Measurements from ENCODE around the gene SUGCT.

The SUGCT gene

DNA sequence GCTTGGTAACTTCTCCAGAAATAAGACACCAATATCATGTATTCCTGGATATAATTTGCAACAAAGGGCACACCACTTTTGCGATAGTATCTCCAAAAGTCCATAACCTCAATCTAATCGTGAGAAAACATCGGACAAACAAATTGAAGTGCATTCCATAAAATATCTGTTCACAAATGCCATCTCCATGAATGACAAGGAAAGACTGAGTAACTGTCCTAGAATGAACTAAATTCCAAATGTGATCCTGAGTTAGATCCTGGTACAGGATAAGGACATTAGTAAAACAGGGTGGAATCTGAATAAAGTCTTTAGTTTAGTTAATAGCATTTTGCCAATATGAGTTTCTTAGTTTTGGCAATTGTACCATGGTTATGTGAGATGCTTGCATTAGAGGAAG, 384.2 kb downstream of the SUGCT start:
- no peak overlapping the region for H3K27ac ChIP-seq
- TF ChIP-seq ZFX (IDR thresholded peaks at IDR 0.05), result no peak
- TF ChIP-seq, protein P1, sequence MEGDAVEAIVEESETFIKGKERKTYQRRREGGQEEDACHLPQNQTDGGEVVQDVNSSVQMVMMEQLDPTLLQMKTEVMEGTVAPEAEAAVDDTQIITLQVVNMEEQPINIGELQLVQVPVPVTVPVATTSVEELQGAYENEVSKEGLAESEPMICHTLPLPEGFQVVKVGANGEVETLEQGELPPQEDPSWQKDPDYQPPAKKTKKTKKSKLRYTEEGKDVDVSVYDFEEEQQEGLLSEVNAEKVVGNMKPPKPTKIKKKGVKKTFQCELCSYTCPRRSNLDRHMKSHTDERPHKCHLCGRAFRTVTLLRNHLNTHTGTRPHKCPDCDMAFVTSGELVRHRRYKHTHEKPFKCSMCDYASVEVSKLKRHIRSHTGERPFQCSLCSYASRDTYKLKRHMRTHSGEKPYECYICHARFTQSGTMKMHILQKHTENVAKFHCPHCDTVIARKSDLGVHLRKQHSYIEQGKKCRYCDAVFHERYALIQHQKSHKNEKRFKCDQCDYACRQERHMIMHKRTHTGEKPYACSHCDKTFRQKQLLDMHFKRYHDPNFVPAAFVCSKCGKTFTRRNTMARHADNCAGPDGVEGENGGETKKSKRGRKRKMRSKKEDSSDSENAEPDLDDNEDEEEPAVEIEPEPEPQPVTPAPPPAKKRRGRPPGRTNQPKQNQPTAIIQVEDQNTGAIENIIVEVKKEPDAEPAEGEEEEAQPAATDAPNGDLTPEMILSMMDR (conservative IDR thresholded peaks at IDR 0.05), result no peak

DNA sequence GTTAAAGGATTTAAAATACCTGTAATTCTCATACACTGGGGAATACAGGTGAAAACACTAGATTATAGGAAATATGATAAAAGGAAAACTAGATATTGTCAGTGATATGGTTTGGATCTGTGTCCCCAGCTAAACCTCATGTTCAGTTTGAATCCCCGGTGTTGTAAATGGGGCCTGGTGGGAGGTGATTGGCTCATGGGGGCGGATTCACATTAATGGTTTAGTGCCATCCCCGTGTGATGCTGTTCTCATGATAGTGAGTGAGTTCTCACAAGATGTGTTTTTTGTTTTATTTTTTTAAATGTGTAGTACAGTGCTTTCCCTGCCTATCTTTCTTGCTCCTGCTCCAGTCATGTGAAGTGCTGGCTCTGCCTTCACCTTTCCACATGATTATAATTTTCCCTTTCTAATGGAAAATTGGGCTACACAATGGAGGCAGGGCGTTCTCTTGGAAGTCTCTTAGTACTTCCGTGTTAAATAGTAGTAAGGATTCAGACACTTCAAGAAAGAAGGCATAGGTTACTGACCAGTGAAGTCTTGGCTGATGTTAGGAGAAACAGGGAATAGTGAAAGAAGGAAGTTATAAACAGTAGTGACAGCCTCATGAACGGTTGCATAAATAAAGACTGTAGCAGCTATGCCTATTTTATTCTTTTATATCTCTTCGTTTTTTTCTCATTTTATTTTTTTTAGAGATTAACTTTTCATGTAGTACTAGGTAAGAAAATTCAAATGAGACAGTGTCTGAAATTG, 386.4 kb downstream of the SUGCT start:
- TF ChIP-seq, protein P1 (conservative IDR thresholded peaks at IDR 0.05), result no peak
- no peak for TF ChIP-seq ZFX (IDR thresholded peaks at IDR 0.05)
- no peak overlapping the region for H3K27ac ChIP-seq

DNA sequence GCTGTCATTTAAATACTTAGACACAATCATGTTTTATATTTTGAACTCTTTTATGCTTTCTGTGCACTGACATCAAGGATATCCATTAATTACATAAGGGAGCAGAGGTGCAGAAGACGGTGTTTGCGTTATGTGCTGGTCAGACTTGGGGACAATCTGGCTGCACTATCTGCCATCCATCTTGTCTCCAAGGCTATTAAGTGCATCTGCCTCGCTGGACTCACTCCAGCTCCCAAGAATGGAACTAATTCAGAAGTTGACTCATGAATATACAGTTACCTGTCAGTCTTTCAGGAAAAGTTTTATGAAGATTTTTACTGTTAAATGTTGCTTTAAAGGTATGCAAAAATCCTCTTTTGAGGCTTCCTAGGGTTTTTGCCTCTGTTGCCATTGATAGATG, 391.0 kb downstream of the SUGCT start:
- TF ChIP-seq ZFX (IDR thresholded peaks at IDR 0.05), result no peak
- TF ChIP-seq, protein P1 (conservative IDR thresholded peaks at IDR 0.05), result no peak
- no peak overlapping the region for H3K27ac ChIP-seq

DNA sequence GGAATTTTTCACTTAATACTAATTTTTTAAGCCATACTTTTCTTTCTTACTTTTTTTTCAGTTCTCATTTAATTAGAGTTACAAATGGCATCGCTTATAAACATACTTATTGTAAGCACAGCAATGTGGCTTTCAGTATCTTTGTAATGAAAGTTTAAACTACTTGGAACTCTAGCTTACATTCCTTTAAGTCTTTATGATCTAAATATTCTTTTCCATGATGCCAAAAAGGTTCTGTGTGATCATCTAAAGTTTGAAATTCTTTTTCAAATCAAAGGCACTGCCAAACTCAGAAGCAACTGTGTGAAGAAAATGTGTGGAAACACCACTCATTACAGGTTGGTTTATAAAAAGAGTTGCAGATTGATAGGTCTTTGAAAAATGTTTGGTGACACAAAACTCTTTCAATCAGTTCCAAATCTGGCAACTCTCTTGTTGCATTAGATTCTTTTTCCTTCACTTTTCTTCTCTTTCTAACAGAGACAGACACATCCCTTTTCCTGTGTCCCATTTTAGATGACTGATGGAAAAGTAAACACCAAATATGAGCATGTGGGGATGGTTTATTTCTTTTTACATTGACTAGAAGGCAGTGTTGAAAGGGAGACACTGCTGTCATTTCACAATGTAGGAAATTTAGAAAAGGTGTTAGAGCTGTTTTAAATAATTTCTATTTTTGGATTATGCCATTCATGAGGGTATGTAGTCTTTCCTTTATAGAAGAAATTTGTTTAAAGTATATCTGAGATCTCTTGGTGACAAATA, 392.3 kb downstream of the SUGCT start:
- TF ChIP-seq, protein P1 (conservative IDR thresholded peaks at IDR 0.05), result no peak
- TF ChIP-seq ZFX (IDR thresholded peaks at IDR 0.05), result no peak
- no peak overlapping the region for H3K27ac ChIP-seq

DNA sequence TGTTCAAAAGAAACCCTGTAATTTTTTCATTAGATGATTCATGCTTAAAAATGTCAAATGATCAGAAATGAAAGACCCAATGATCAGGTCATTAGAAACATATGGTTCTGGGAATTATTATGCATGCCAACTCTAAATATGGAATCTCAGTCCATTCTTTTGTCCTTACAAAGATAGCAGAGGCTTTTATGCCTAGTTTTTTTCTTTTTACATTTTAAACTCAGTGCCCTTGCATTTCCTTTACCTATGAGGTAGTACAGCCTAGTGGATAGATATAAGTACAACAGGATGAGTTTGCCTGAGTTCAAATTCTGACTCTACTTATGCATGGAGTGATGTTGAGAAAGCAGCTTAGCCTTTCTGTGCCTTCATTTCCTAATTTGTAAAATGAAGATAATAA, 392.9 kb downstream of the SUGCT start:
- TF ChIP-seq, protein P1 (conservative IDR thresholded peaks at IDR 0.05), result no peak
- TF ChIP-seq ZFX (IDR thresholded peaks at IDR 0.05), result no peak
- no peak overlapping the region for H3K27ac ChIP-seq

DNA sequence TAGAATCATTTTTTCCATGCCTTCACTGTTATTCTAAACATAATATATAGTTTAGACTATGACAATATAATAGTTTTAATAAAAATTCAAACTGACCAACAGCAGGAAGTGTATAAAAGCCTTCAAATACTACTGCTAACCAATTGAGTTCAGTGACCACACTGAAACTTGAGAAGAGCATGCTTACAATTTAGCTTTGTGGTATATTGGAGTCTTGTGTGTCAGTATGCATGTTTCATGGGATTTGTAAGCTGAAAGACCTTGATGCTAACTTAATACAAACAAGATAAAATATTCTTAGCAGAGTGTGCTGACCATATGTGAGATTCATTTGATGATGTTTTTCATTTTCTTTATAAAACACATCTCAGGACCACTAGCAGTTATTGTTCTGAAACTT, 395.5 kb downstream of the SUGCT start:
- no peak overlapping the region for H3K27ac ChIP-seq
- TF ChIP-seq, protein P1 (conservative IDR thresholded peaks at IDR 0.05), result no peak
- no peak for TF ChIP-seq ZFX (IDR thresholded peaks at IDR 0.05)

DNA sequence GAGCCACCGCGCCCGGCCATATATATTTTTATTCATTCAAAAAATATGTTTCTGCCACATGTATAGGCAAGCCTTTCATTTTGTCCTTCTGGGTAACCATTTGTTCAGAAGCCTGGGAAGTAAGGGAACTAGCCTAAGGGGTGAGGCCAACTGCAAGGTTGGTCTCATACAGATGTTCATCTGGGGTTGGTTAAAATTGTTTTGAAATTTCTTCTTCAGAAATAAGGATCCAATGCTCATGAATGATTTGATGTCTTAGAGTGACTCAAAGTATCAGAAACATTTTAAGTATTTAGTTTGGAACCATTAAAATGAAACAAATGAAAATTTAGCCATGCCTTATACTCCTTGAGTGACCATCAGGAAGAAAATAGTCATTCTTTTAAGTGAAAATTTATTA, 397.2 kb downstream of the SUGCT start:
- TF ChIP-seq, protein P1 (conservative IDR thresholded peaks at IDR 0.05), result no peak
- TF ChIP-seq ZFX (IDR thresholded peaks at IDR 0.05), result no peak
- no peak overlapping the region for H3K27ac ChIP-seq

All from C4-2B (cell line).